ENCODE data around the gene PPM1M. TPM values are rescaled to one million over a fixed set of nuclear protein-coding genes. Genes with fewer than 3 reads are reported as not detected.

The PPM1M gene
- total RNA-seq, 1 experiment from 2014 or later = 6.7 TPM

GRCh38 chr3:52237006-52237656 lies 8.4 kb upstream of the PPM1M start:
- Mint-ChIP-seq H3K36me3 (ENCODE audit: insufficient read depth, unreplicated experiment) (peaks cover 8% of the 10 kb centered on the region), H3K4me1 (ENCODE audit: low read depth, unreplicated experiment) (peaks cover 8% of the 10 kb centered on the region), H3K9me3 (ENCODE audit: unreplicated experiment) (no peaks in the 10 kb centered on the region), H3K27me3 (ENCODE audit: insufficient read depth, unreplicated experiment) (no peaks in the 10 kb centered on the region), H3K4me3 (ENCODE audit: unreplicated experiment) (peak overlapping the region; percentile 83), H3K27ac (ENCODE audit: unreplicated experiment) (no peak overlapping the region)
- Histone ChIP-seq H3K27me3 (replicated peaks; ENCODE audit: control insufficient read depth, insufficient read depth, low read length) (no peaks in the 10 kb centered on the region), H3K36me3 (ENCODE audit: control insufficient read depth, insufficient read depth, low read length) (no peaks in the 10 kb centered on the region; the same call in 1 of the 2 replicates), H3K4me1 (peaks cover 17% of the 10 kb centered on the region; the same call in 1 of the 2 replicates), H3K4me3 (ENCODE audit: low read depth, low read length) (no peak overlapping the region), H3K9me3 (no peaks in the 10 kb centered on the region)
- BruUV-seq (replicated peaks) = no TSS peak
- DNase-seq = no peak
- ChIA-PET POLR2A (no interaction called here), CTCF (interaction anchor here (0.5 to 3.4 kb wide), 4 partner anchors 9 to 143 kb away, joined by 3 to 20 read pairs (median 3); partner anchors contain the start of gene PPM1M)
- intact Hi-C loops (cut with micrococcal nuclease; ENCODE audit: unreplicated experiment) = no loop called here
- TF ChIP-seq, protein P1, sequence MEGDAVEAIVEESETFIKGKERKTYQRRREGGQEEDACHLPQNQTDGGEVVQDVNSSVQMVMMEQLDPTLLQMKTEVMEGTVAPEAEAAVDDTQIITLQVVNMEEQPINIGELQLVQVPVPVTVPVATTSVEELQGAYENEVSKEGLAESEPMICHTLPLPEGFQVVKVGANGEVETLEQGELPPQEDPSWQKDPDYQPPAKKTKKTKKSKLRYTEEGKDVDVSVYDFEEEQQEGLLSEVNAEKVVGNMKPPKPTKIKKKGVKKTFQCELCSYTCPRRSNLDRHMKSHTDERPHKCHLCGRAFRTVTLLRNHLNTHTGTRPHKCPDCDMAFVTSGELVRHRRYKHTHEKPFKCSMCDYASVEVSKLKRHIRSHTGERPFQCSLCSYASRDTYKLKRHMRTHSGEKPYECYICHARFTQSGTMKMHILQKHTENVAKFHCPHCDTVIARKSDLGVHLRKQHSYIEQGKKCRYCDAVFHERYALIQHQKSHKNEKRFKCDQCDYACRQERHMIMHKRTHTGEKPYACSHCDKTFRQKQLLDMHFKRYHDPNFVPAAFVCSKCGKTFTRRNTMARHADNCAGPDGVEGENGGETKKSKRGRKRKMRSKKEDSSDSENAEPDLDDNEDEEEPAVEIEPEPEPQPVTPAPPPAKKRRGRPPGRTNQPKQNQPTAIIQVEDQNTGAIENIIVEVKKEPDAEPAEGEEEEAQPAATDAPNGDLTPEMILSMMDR (IDR thresholded peaks at IDR 0.05; ENCODE audit: insufficient read depth in 1 of 2, low read depth in 1 of 2, low read length in 1 of 2, severe bottlenecking in 1 of 2, unreplicated experiment in 1 of 2) = no peak

- H3K4me1 Mint-ChIP-seq (ENCODE audit: low read depth, unreplicated experiment) = peaks cover 8% of the 10 kb centered on the region
- POLR2A ChIA-PET = no interaction called here
- intact Hi-C loops (cut with micrococcal nuclease; ENCODE audit: unreplicated experiment) = loop anchor here (2.0 kb wide), 2 partner anchors 51 to 101 kb away; no protein-coding TSS in a partner anchor
- peaks cover 8% of the 10 kb centered on the region for H3K36me3 Mint-ChIP-seq (ENCODE audit: insufficient read depth, unreplicated experiment)
- TF ChIP-seq, protein P1 (IDR thresholded peaks at IDR 0.05; ENCODE audit: insufficient read depth in 1 of 2, low read depth in 1 of 2, low read length in 1 of 2, severe bottlenecking in 1 of 2, unreplicated experiment in 1 of 2) = peak in 1 of 2 experiments; percentile 10
- BruUV-seq (replicated peaks) = no TSS peak
- H3K4me3 Mint-ChIP-seq (ENCODE audit: unreplicated experiment) = peak overlapping the region; percentile 83
- CTCF ChIA-PET = interaction anchor here (0.9 to 1.3 kb wide), 2 partner anchors 8 to 100 kb away, joined by 3 read pairs; partner anchors contain the start of gene PPM1M
- Histone ChIP-seq H3K4me3 (ENCODE audit: low read depth, low read length) (no peak overlapping the region), H3K9me3 (no peaks in the 10 kb centered on the region), H3K4me1 (peaks cover 17% of the 10 kb centered on the region; the same call in 1 of the 2 replicates), H3K36me3 (ENCODE audit: control insufficient read depth, insufficient read depth, low read length) (no peaks in the 10 kb centered on the region; the same call in 1 of the 2 replicates), H3K27me3 (replicated peaks; ENCODE audit: control insufficient read depth, insufficient read depth, low read length) (no peaks in the 10 kb centered on the region)
- no peaks in the 10 kb centered on the region for H3K9me3 Mint-ChIP-seq (ENCODE audit: unreplicated experiment)
- H3K27me3 Mint-ChIP-seq (ENCODE audit: insufficient read depth, unreplicated experiment) = no peaks in the 10 kb centered on the region
- no peak overlapping the region for H3K27ac Mint-ChIP-seq (ENCODE audit: unreplicated experiment)
- DNase-seq = no peak
Measured at GRCh38 chr3:52237657-52238172, 7.8 kb upstream of the PPM1M start.

DNA sequence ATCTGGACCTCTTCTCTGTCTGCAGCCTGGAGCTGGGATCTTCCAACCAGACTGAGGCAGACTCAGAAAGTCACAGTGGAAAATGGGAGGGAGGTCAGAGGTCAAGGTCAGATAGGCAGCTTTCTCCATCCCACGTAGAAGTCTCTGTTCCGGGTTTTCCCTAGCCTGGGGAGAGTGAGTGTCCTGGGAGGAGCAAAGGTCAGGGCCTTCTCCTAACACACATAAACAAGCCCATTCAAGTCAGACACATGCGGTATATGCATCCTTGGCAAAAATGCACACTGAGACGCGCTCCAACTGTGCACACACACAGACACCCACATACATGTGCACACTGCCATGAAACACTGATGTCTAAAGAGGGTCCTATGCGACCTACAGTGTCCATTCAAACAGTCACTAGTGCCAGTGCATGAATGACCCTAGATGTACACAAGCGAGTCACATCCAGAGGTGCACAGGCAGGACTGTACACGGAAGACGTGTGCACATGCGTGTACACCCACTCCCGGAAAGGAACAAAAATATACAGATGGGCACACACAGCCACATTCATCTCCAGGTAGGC lies 7.3 kb upstream of the PPM1M start:
- Mint-ChIP-seq H3K27me3 (ENCODE audit: insufficient read depth, unreplicated experiment) (no peaks in the 10 kb centered on the region), H3K4me3 (ENCODE audit: unreplicated experiment) (peak overlapping the region; percentile 83), H3K4me1 (ENCODE audit: low read depth, unreplicated experiment) (peaks cover 8% of the 10 kb centered on the region)

More for the DNA sequence above, 7.3 kb upstream of the PPM1M start:
- H3K27ac Mint-ChIP-seq (ENCODE audit: unreplicated experiment) = no peak overlapping the region
- H3K9me3 Mint-ChIP-seq (ENCODE audit: unreplicated experiment) = no peaks in the 10 kb centered on the region
- Histone ChIP-seq H3K4me1 (peaks cover 17% of the 10 kb centered on the region; the same call in 1 of the 2 replicates), H3K27me3 (replicated peaks; ENCODE audit: control insufficient read depth, insufficient read depth, low read length) (no peaks in the 10 kb centered on the region), H3K4me3 (ENCODE audit: low read depth, low read length) (peak overlapping the region; percentile 100), H3K9me3 (no peaks in the 10 kb centered on the region), H3K36me3 (ENCODE audit: control insufficient read depth, insufficient read depth, low read length) (no peaks in the 10 kb centered on the region; the same call in 1 of the 2 replicates)
- H3K36me3 Mint-ChIP-seq (ENCODE audit: insufficient read depth, unreplicated experiment) = peaks cover 4% of the 10 kb centered on the region
- CTCF ChIA-PET = interaction anchor here (0.6 to 1.3 kb wide), 7 partner anchors 8 to 147 kb away, joined by 3 to 4 read pairs (median 3); partner anchors contain the start of genes PPM1M and WDR82
- TF ChIP-seq, protein P1 (IDR thresholded peaks at IDR 0.05; ENCODE audit: insufficient read depth in 1 of 2, low read depth in 1 of 2, low read length in 1 of 2, severe bottlenecking in 1 of 2, unreplicated experiment in 1 of 2) = no peak
- no peak for DNase-seq
- POLR2A ChIA-PET = interaction anchor here (0.6 to 1.0 kb wide), 2 partner anchors 41 to 147 kb away, joined by 4 to 5 read pairs; partner anchors contain the start of gene WDR82
- intact Hi-C loops (cut with micrococcal nuclease; ENCODE audit: unreplicated experiment) = loop anchor here (2.0 kb wide), 2 partner anchors 51 to 101 kb away; no protein-coding TSS in a partner anchor
- BruUV-seq (replicated peaks) = TSS peak; percentile 74
